Liver (tissue), 9 donors: ENCODE measurements around the gene CLPTM1. TPM values are rescaled to one million over a fixed set of nuclear protein-coding genes. Genes with fewer than 3 reads are reported as not detected.

Source experiments
- DNase-seq: peaks from one replicate; pipeline ENCODE4 v3.0.0-alpha.2; 2017; ENCODE audit warnings: low spot score
- H3K27ac ChIP-seq, 2 donors: one replicate each; pipeline ENCODE4 v1.7.0; 2013; ENCODE audit warnings: inconsistent platforms in 2 of 2, low read length in 2 of 2, control low read depth in 1 of 2, low read depth in 1 of 2, mild to moderate bottlenecking in 1 of 2
- H3K27me3 ChIP-seq, 4 donors: one replicate each; pipeline versions ENCODE4 v1.6.1 to v1.7.0; 2013; ENCODE audit warnings: low read length in 3 of 4, inconsistent platforms in 1 of 4, mild to moderate bottlenecking in 1 of 4, moderate library complexity in 1 of 4; ENCODE audit not compliant: control insufficient read depth in 4 of 4, insufficient read depth in 4 of 4
- H3K36me3 ChIP-seq, 4 donors: one replicate each; pipeline versions ENCODE4 v1.6.1 to v1.7.0; 2013; ENCODE audit warnings: low read length in 3 of 4, mild to moderate bottlenecking in 3 of 4, low read depth in 1 of 4, moderate library complexity in 1 of 4; ENCODE audit not compliant: control insufficient read depth in 4 of 4, insufficient read depth in 3 of 4
- H3K4me1 ChIP-seq, 4 donors: one replicate each; pipeline versions ENCODE4 v1.6.1 to v1.7.0; 2013; ENCODE audit warnings: low read length in 3 of 4, mild to moderate bottlenecking in 3 of 4, moderate library complexity in 1 of 4; ENCODE audit not compliant: control insufficient read depth in 4 of 4, insufficient read depth in 4 of 4
- H3K4me3 ChIP-seq, 3 donors: one replicate each; pipeline versions ENCODE4 v1.6.1 to v1.7.0; 2013; ENCODE audit warnings: low read length in 3 of 3, control low read depth in 1 of 3, low read depth in 1 of 3, mild to moderate bottlenecking in 1 of 3
- H3K9ac ChIP-seq, 2 donors: one replicate each; pipeline ENCODE4 v1.7.0; 2013; ENCODE audit warnings: low read length in 2 of 2, mild to moderate bottlenecking in 2 of 2, moderate library complexity in 2 of 2, control low read depth in 1 of 2, low read depth in 1 of 2
- H3K9me3 ChIP-seq, 4 donors: one replicate each; pipeline versions ENCODE4 v1.6.1 to v1.7.0; 2013; ENCODE audit warnings: low read length in 3 of 4; ENCODE audit not compliant: control insufficient read depth in 4 of 4
- ATF3 ChIP-seq: IDR thresholded peaks from 2 replicates; pipeline ENCODE4 v1.6.1; 2016; ENCODE audit warnings: antibody characterized with exemption
- CTCF ChIP-seq: fragments of 150-350 bp; IDR thresholded peaks from 2 replicates; pipeline ENCODE4 v1.5.1; 2017; ENCODE audit warnings: improper control_type of control experiment, low read depth, low read length; ENCODE audit not compliant: missing input control
- EGR1 ChIP-seq, 2 donors: IDR thresholded peaks; 2 replicates each; pipeline ENCODE4 v1.6.1; 2016 to 2018; ENCODE audit warnings: antibody characterized with exemption in 2 of 2, low read depth in 2 of 2
- FOXA1 ChIP-seq: IDR thresholded peaks from 2 replicates; pipeline ENCODE4 v1.6.1; 2016; ENCODE audit warnings: antibody characterized with exemption
- FOXA2 ChIP-seq: IDR thresholded peaks from 2 replicates; pipeline ENCODE4 v1.6.1; 2016; ENCODE audit warnings: antibody characterized with exemption
- GABPA ChIP-seq, 2 donors: IDR thresholded peaks in 1 of 2; conservative IDR thresholded peaks in 1 of 2; 2 replicates each; pipeline ENCODE4 v1.6.1; 2016; ENCODE audit warnings: antibody characterized with exemption in 2 of 2, mild to moderate bottlenecking in 1 of 2, moderate library complexity in 1 of 2
- HNF4A ChIP-seq, 2 donors: conservative IDR thresholded peaks; 2 replicates each; pipeline ENCODE4 v1.6.1; 2016; ENCODE audit warnings: antibody characterized with exemption in 2 of 2, mild to moderate bottlenecking in 2 of 2
- HNF4G ChIP-seq: IDR thresholded peaks from 2 replicates; pipeline ENCODE4 v1.6.1; 2016; ENCODE audit warnings: antibody characterized with exemption
- JUND ChIP-seq, 2 donors: IDR thresholded peaks; 2 replicates each; pipeline ENCODE4 v1.6.1; 2016; ENCODE audit warnings: antibody characterized with exemption in 2 of 2
- MAX ChIP-seq: IDR thresholded peaks from 2 replicates; pipeline ENCODE4 v1.6.1; 2016; ENCODE audit warnings: antibody characterized with exemption
- NR2F2 ChIP-seq: IDR thresholded peaks from 2 replicates; pipeline ENCODE4 v1.6.1; 2016; ENCODE audit warnings: antibody characterized with exemption
- RAD21 ChIP-seq, 2 donors: IDR thresholded peaks; 2 replicates each; pipeline ENCODE4 v1.6.1; 2016; ENCODE audit warnings: antibody characterized with exemption in 2 of 2, mild to moderate bottlenecking in 2 of 2
- RXRA ChIP-seq, 2 donors: IDR thresholded peaks; 2 replicates each; pipeline ENCODE4 v1.6.1; 2017 to 2018; ENCODE audit warnings: antibody characterized with exemption in 2 of 2, mild to moderate bottlenecking in 1 of 2
- SP1 ChIP-seq: IDR thresholded peaks from 2 replicates; pipeline ENCODE4 v1.6.1; 2018; ENCODE audit warnings: antibody characterized with exemption, mild to moderate bottlenecking
- TAF1 ChIP-seq: conservative IDR thresholded peaks from 2 replicates; pipeline ENCODE4 v1.6.1; 2016; ENCODE audit warnings: antibody characterized with exemption, mild to moderate bottlenecking
- YY1 ChIP-seq: IDR thresholded peaks from 2 replicates; pipeline ENCODE4 v1.6.1; 2016; ENCODE audit warnings: antibody characterized with exemption, mild to moderate bottlenecking
- WGBS: extraction: QIAGEN DNeasy Blood & Tissue Kit; methylation state at CpG from one replicate; pipeline ENCODE4 v1.1.7; 2013; 5-methylcytosine and 5-hydroxymethylcytosine counted together
- polyA plus RNA-seq, 2 donors: library from polyadenylated mRNA; stranded (reverse) in 1 of 2; unstranded in 1 of 2; fragments of 200-250 nt in 1 of 2; fragments of >200 nt in 1 of 2; fragmentation: Nextera tagmentation in 1 of 2; extraction: Ambion mirVana in 1 of 2; gene quantifications; one replicate each; pipeline versions ENCODE4 v1.2.1 to v1.2.3, GENCODE V29; 2013 to 2015
- total RNA-seq, 2 donors: library from RNA; depleted of rRNA; stranded (reverse); fragments of >200 nt; gene quantifications; one replicate each; pipeline ENCODE4 v1.2.3, GENCODE V29; 2014
- TF ChIP-seq, protein P1 (sequence below): IDR thresholded peaks from 2 replicates; pipeline ENCODE4 v1.6.1; 2016; ENCODE audit warnings: antibody characterized with exemption, mild to moderate bottlenecking
- TF ChIP-seq, protein P2 (sequence below): IDR thresholded peaks from 2 replicates; pipeline ENCODE4 v1.6.1; 2016; ENCODE audit warnings: antibody characterized with exemption
- donor health status: healthy.
- donor health status: healthy.
- donor health status: healthy.
- donor health status: healthy.
- donor health status: healthy.

Gene CLPTM1
- total and polyA plus RNA-seq, 4 donors = 35.8 to 94.5 (median 51.5) TPM

DNA sequence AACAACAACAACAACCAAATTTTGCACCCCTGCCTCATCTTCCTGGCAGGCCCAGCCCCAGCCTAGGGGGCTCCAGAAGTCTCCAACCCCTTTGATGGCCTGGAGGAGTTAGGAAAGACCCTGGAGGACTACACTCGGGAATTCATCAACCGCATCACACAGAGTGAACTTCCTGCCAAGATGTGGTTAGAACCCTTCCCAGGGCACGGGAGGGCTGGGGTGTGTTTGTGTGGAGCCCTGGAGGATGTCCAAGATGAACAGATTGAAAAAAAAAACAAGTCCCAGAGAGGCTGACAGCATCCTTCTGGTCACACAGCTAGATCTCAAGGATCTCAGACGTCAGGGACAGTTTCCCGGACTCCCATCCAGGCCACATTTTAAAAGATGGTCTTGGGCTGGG lies 27.4 kb upstream of the CLPTM1 start:
- H3K4me1 ChIP-seq = peaks cover 25 to 65% (median 47%) of the 10 kb centered on the region in 4 donors
- H3K9me3 ChIP-seq = no peaks in the 10 kb centered on the region
- peak overlapping the region in 2 of 3 donors; percentile 38 to 63 for H3K4me3 ChIP-seq
- H3K27me3 ChIP-seq = no peaks in the 10 kb centered on the region
- TF ChIP-seq FOXA1 (no peak), MAX (no peak), RXRA (IDR thresholded peaks at IDR 0.05) (no peak), NR2F2 (no peak), TAF1 (no peak), SP1 (no peak), GABPA (IDR thresholded peaks at IDR 0.05 in 1 of 2, conservative IDR thresholded peaks at IDR 0.05 in 1 of 2) (no peak)
- TF ChIP-seq, protein P1, sequence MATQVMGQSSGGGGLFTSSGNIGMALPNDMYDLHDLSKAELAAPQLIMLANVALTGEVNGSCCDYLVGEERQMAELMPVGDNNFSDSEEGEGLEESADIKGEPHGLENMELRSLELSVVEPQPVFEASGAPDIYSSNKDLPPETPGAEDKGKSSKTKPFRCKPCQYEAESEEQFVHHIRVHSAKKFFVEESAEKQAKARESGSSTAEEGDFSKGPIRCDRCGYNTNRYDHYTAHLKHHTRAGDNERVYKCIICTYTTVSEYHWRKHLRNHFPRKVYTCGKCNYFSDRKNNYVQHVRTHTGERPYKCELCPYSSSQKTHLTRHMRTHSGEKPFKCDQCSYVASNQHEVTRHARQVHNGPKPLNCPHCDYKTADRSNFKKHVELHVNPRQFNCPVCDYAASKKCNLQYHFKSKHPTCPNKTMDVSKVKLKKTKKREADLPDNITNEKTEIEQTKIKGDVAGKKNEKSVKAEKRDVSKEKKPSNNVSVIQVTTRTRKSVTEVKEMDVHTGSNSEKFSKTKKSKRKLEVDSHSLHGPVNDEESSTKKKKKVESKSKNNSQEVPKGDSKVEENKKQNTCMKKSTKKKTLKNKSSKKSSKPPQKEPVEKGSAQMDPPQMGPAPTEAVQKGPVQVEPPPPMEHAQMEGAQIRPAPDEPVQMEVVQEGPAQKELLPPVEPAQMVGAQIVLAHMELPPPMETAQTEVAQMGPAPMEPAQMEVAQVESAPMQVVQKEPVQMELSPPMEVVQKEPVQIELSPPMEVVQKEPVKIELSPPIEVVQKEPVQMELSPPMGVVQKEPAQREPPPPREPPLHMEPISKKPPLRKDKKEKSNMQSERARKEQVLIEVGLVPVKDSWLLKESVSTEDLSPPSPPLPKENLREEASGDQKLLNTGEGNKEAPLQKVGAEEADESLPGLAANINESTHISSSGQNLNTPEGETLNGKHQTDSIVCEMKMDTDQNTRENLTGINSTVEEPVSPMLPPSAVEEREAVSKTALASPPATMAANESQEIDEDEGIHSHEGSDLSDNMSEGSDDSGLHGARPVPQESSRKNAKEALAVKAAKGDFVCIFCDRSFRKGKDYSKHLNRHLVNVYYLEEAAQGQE = no peak
- no peaks in the 10 kb centered on the region for H3K36me3 ChIP-seq
- H3K27ac ChIP-seq = peak overlapping the region; percentile 94 to 95
- no peak for DNase-seq
- H3K9ac ChIP-seq = peak overlapping the region in 1 of 2 donors; percentile 59
- WGBS = 29% methylated on average over 5 of the region's 5 CpGs

DNA sequence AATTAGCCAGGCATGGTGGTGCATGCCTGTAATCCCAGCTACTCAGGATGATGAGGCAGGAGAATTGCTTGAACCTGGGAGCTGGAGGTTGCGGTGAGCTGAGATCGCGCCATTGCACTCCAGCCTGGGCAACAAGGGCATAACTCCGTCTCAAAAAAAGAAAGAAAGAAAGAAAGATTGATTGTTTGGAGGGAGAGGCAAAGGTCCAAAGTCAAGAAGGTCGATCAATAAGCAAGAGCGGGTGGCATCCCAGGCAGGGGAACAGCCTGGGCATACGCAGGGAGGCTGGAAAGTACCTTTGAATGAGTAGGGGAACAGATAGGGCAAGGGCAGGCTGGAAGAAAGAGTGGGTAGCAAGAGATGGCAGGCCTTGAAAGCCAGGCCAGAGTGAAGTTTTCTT lies 25.1 kb upstream of the CLPTM1 start:
- WGBS = 34% methylated on average over 7 of the region's 7 CpGs
- no peak overlapping the region for H3K4me3 ChIP-seq
- H3K9me3 ChIP-seq = no peaks in the 10 kb centered on the region
- no peak overlapping the region for H3K9ac ChIP-seq
- TF ChIP-seq YY1 (peak; percentile 44), FOXA1 (no peak), TAF1 (no peak), FOXA2 (peak; percentile 14), HNF4A (conservative IDR thresholded peaks at IDR 0.05) (peak; percentile 80 to 91), MAX (peak; percentile 23), RXRA (IDR thresholded peaks at IDR 0.05) (peak; percentile 77 to 87), CTCF (no peak), HNF4G (peak; percentile 63), SP1 (peak; percentile 79), EGR1 (IDR thresholded peaks at IDR 0.05; ENCODE audit: low read depth in 2 of 2) (no peak), GABPA (IDR thresholded peaks at IDR 0.05 in 1 of 2, conservative IDR thresholded peaks at IDR 0.05 in 1 of 2) (no peak), RAD21 (IDR thresholded peaks at IDR 0.05) (peak in 1 of 2 donors; percentile 48), ATF3 (no peak), NR2F2 (no peak), JUND (IDR thresholded peaks at IDR 0.05) (peak in 1 of 2 donors; percentile 43)
- TF ChIP-seq, protein P2, sequence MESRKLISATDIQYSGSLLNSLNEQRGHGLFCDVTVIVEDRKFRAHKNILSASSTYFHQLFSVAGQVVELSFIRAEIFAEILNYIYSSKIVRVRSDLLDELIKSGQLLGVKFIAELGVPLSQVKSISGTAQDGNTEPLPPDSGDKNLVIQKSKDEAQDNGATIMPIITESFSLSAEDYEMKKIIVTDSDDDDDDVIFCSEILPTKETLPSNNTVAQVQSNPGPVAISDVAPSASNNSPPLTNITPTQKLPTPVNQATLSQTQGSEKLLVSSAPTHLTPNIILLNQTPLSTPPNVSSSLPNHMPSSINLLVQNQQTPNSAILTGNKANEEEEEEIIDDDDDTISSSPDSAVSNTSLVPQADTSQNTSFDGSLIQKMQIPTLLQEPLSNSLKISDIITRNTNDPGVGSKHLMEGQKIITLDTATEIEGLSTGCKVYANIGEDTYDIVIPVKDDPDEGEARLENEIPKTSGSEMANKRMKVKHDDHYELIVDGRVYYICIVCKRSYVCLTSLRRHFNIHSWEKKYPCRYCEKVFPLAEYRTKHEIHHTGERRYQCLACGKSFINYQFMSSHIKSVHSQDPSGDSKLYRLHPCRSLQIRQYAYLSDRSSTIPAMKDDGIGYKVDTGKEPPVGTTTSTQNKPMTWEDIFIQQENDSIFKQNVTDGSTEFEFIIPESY = no peak
- TF ChIP-seq, protein P1 = no peak
- peaks cover 21 to 49% (median 37%) of the 10 kb centered on the region in 4 donors for H3K4me1 ChIP-seq
- no peak for DNase-seq
- peak overlapping the region; percentile 32 to 39 for H3K27ac ChIP-seq
- no peaks in the 10 kb centered on the region for H3K27me3 ChIP-seq
- no peaks in the 10 kb centered on the region for H3K36me3 ChIP-seq
